Astrocyte of the cerebellum (primary cell): Measurements from ENCODE around the gene ARHGAP33.
"Not testable (repeated sequence)": the region's sequence is repeated elsewhere in the genome, so short reads cannot be mapped to it uniquely, and the experiment has no call there.

Experiments used
- DNase-seq: peaks from one replicate; pipeline ENCODE4 v3.0.0-alpha.2; 2011; ENCODE audit warnings: low read depth
- H3K4me3 ChIP-seq: 2 replicates; pipeline ENCODE4 v1.5.1; 2011; ENCODE audit warnings: mild to moderate bottlenecking, low read depth, low read length, moderate library complexity
- in situ Hi-C: cut with HindIII; loops from 2 replicates; pipeline ENCODE4 v1.10.0; 2017; ENCODE audit warnings: low sequenced_read_pairs
- TF ChIP-seq, protein P1 (sequence below): IDR thresholded peaks from 2 replicates; pipeline ENCODE4 v1.5.1; 2012; ENCODE audit warnings: low read length, low read depth, moderate library complexity, mild to moderate bottlenecking; ENCODE audit errors: missing control alignments

Gene ARHGAP33

GRCh38 chr19:35767288-35768081 is 7.9 kb upstream of the ARHGAP33 start:
- DNase-seq = no peak
- in situ Hi-C loops = no loop called here
- no peak overlapping the region for H3K4me3 ChIP-seq
- TF ChIP-seq, protein P1, sequence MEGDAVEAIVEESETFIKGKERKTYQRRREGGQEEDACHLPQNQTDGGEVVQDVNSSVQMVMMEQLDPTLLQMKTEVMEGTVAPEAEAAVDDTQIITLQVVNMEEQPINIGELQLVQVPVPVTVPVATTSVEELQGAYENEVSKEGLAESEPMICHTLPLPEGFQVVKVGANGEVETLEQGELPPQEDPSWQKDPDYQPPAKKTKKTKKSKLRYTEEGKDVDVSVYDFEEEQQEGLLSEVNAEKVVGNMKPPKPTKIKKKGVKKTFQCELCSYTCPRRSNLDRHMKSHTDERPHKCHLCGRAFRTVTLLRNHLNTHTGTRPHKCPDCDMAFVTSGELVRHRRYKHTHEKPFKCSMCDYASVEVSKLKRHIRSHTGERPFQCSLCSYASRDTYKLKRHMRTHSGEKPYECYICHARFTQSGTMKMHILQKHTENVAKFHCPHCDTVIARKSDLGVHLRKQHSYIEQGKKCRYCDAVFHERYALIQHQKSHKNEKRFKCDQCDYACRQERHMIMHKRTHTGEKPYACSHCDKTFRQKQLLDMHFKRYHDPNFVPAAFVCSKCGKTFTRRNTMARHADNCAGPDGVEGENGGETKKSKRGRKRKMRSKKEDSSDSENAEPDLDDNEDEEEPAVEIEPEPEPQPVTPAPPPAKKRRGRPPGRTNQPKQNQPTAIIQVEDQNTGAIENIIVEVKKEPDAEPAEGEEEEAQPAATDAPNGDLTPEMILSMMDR = no peak

DNA sequence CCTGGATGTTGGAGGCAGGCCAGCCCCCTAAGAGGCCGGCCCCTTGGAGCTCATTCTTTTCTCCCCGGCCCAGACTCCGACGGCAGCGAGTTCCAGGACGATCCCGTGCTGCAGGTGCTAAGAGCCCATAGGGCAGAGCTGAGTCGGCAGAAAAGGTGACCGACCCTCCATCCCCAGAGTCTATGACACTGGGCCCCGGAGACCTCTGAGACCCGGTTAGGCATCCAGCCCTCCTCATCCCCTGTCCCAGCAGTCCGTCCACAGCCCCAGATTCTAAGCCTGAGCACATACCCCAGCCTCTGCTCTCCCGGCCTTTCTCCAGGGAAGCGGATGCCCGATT is 7.3 kb upstream of the ARHGAP33 start:
- in situ Hi-C loops = no loop called here

DNA sequence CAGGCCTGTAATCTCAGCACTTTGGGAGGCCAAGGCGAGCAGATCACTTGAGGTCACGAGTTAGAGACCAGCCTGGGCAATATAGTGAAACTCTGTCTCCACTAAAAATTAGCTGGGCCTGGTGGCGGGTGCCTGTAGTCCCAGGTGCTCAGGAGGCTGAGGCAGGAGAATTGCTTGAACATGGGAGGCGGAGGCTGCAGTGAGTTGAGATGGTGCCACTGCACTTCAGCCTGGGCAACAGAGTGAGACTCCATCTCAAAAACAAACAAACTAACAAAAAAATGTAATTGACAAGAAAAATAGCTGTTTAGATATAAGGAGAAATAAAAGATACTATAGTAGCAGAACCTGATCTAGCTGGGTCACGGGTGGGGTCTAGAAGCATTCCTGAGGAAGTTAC is 3.0 kb upstream of the ARHGAP33 start:
- DNase-seq, H3K4me3 ChIP-seq, in situ Hi-C loops: not testable (repeated sequence)

More for the DNA sequence above, 7.3 kb upstream of the ARHGAP33 start:
- DNase-seq = no peak
- H3K4me3 ChIP-seq = no peak overlapping the region
- TF ChIP-seq, protein P1 = no peak

DNA sequence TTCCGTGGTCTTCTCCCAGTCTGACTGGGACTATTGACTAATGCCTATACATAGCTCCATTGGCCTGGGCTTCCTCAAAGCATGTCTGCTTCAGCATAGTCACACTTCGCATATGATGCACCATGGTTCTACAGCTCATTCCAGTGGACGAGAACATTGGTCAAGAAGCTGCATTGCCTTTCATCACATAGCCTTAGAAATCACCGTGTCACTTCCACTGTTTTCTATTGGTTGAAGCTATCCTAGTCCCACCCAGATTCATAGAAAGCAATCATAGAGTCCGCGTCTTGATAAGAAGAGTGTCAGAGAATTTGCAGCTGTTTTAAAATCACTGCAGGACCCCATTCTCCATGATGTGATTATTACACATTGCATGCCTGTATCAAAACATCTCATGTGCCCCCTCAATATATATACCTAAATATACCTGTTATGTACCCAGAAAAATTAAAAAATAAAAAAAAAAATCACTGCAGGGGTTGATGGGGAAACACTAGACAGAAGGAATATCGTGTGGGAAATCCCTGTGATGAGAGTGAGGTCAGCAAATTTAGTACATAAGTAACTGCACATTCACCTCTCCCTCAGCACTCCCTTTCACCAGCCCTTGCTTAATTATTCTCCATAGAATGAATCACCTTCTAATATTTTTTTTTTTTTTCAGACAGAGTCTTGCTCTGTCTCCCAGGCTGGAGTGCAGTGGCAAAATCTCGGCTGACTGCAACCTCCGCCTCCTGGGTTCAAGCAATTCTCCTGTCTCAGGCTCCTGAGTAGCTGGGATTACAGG is 2.2 kb upstream of the ARHGAP33 start:
- no peak overlapping the region for H3K4me3 ChIP-seq
- DNase-seq = no peak
- in situ Hi-C loops = no loop called here
- TF ChIP-seq, protein P1 = no peak

DNA sequence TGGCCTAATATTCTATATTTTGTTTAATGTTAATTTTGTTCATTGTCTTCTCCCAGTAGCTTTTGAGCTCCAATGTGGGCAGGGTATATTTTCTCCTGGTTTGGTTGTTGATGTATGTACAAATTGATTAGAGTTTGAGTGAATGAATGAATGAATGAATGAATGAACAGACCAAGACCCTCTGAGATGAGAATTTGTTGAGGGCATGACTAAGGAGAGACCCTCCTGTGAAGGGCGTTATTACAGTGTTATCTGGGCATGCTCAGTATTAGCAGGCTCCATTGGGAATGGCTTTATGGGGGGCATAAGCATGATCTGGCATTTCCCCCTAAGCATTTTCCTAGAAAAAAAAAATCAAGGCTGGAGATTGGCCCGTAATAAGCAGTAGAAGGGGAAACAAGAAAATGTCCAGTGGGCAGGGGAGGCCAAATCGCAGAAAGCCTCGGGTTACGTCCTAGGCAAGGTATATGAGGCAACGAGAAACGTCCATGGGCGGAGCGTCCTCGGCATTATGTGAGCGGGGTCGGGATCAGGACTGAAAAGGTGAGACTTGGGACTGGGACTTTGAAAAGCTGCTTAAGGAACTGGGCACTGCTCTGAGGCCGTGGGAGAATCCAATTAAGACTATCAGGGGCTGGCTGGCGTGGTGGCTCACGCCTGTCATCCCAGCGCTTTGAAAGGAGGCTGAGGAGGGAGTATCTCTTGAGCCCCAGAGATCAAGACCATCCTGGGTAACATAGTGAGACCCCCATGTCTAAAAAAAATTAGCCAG is 904 bp upstream of the ARHGAP33 start:
- in situ Hi-C loops = no loop called here
- TF ChIP-seq, protein P1 = no peak
- peak overlapping the region; percentile 25 for H3K4me3 ChIP-seq
- DNase-seq = no peak

DNA sequence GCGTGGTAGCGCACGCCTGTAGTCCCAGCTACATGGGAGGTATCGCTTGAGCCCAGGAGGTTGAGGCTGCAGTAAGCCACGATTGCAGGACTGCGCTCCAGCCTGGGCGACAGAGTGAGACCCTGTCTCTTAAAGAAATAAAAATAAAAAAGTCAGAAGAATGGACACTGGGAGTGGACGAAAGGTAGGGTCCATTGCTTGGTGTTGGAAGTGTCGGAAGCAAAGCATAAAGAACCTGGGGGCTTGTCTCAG is 392 bp upstream of the ARHGAP33 start:
- no peak for DNase-seq
- peak overlapping the region; percentile 25 for H3K4me3 ChIP-seq
- TF ChIP-seq, protein P1 = no peak
- in situ Hi-C loops = no loop called here
